ENCODE measurements around the gene NGFR.
"Not testable (repeated sequence)": the region's sequence is repeated elsewhere in the genome, so short reads cannot be mapped to it uniquely, and the experiment has no call there.

The NGFR gene

DNA sequence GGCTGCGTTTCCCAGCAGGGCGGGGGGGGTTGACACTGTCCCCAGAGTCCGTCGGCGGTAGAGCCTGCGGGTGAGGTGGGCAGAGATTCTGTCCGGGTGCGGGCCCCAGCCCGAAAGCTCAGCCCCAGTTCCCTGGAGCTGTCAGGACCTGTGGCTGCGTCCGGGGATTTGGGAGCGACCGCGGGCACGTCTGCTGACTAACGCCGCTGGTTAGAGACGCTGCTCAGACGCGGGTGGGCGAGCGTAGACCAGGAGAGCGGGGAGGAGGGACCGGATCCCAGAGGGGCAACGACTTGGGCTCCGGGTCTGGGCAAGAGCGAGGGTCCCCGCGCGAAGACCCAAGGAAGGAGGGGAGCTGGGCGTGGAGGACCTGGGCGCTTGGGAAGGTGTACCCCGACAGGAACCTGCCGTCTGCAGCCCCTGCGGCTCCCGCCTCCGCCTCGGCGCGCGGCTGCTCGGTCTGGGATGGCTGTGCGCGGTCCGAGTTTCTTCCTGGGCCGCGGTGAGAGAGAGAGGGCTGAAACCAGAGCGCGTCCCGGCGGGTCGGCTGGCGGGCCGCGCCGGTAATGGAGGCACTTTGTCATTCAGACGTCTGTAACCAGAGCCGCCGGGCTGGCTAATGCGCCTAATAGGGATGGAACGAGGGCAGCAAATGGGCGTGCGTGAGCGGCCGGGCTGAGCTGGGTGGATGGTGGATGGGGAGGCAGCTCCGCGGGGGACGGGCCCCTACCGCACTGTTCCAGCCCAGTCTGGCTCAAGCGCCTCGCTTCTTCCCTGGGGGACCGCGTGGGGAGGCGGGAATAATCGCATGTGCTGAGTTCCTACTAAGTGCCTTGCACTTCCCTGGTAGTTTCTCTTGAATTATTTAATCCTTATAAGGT lies 2.3 kb downstream of the NGFR start:
- peak in 3 of 6 experiments; percentile 17 to 31 (median 30) for DNase-seq

DNA sequence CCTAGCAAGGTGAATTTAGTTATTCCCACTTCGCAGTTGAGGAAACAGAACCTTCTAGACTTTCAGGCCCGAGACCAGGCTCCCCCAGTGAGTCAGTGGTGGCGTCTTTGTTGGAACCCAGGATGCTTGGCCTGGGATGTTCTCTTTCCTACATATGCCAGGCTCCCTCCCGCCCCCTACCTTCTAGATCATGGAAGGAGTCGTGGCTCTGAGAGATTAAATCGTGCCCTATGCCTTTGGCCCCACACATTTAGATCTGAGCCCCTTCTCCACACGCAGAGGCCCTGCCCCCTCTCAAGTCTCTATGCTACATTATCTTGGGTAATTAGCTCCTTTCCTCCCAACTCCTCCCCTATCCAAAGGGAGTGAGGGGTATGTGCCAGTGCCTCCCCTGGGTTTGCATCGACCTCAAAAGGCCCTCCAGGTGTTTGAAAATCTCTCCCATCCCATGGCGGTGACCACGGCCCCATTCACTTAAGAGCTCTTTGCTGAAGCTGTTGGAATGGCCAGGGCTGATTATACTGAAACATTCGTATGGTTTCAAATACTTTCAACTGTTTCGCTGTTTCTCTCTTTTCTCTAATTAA lies 3.0 kb downstream of the NGFR start:
- no peak for DNase-seq

DNA sequence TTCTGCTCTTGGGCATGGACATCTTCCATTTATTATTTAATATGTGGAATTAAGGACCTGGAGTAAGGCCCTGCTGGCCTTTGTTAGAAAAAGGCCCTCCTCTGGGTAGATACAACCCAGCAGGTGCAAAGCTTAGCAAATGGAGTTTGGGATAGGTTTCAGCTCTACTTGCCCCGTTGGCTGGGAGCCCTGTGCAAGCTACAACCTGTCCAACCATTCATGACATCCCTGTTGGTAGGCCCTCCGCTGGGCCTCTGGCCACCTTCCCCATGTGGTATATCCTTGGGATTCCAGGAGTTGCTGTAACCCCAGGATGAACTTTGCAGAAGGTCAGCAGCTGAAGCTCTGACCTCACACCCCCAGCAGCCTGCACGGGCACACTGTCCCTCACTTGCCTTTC lies 6.4 kb downstream of the NGFR start:
- DNase-seq, result no peak

DNA sequence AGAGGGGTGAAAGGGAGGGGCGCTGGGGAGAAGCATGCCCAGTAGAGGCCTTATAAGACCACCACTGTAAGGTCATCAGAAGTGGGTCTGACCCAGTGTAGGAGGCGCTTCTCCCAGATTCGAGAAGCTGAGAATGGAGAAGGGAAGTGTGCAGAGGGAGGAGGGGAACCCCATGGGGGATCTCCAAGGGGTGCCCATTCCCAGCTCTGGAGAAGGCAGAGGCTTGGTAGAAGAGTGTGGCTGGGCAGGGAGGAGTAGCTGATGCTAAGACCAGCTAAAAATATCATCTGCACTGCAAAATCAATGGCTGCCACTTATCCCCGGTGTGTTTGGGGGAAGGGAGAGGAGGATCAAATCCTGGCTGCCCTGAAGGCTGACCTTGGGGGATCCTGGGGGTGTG lies 7.2 kb downstream of the NGFR start:
- no peak for DNase-seq

DNA sequence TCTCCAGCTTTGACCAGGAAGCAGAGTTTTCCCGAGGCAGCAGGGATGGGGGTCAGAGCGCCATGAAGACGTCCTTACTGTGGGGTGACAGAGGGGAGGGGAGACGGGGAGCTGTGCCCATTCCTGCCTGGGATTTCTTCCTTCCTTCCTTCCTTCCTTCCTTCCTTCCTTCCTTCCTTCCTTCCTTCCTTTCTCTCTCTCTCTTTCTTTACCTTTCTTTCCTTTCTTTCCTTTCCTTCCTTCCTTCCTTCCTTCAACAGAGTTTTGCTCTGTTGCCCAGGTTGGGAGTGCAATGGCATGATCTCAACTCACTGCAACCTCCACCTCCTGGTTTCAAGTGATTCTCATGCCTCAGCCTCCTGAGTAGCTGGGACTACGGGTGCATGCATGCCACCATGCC lies 7.6 kb downstream of the NGFR start:
- not testable (repeated sequence) for DNase-seq

DNA sequence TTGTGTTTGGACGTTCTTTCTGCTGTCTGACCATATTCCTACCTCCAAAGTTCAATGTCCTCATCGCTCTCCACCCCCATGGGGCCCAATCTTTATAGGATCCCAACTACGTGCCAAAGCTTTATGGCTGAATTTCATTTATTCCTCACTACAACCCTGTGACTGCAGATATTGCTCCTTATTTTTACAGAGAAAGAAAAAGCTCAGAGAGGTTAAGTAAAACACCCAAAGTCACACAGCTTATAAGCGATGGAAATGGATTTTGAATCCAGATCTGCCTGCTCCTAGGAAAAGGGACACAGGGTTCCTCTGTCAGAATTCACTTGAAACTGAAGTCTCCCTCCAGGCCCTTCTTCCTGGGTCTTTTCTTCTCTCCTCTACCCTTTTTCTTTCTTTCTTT lies 9.3 kb downstream of the NGFR start:
- DNase-seq, result no peak

DNA sequence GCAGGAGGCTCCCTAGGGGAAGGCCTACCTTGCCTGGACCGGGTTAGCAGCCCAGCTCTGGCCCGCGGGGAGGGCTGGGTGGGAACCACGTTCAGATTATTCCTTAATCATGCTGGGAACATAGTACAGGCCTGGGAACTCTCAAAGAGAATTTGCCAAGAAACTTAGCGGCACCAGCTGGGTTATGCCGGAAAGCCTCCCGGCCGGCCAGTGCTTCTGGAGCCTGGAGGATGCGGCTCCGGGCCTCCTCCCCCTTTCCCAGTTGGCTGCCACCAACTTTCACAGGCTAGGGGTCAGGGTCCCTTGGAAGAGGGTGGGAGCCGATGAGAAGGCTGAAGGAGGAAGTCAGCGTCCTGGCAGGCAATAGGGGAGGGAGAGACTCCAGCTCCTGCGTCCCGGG lies 10.8 kb downstream of the NGFR start:
- no peak for DNase-seq

DNA sequence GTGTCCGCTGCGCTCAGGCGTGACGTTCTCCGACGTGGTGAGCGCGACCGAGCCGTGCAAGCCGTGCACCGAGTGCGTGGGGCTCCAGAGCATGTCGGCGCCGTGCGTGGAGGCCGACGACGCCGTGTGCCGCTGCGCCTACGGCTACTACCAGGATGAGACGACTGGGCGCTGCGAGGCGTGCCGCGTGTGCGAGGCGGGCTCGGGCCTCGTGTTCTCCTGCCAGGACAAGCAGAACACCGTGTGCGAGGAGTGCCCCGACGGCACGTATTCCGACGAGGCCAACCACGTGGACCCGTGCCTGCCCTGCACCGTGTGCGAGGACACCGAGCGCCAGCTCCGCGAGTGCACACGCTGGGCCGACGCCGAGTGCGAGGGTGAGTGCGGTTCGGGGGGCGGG lies 11.2 kb downstream of the NGFR start:
- no peak for DNase-seq

DNA sequence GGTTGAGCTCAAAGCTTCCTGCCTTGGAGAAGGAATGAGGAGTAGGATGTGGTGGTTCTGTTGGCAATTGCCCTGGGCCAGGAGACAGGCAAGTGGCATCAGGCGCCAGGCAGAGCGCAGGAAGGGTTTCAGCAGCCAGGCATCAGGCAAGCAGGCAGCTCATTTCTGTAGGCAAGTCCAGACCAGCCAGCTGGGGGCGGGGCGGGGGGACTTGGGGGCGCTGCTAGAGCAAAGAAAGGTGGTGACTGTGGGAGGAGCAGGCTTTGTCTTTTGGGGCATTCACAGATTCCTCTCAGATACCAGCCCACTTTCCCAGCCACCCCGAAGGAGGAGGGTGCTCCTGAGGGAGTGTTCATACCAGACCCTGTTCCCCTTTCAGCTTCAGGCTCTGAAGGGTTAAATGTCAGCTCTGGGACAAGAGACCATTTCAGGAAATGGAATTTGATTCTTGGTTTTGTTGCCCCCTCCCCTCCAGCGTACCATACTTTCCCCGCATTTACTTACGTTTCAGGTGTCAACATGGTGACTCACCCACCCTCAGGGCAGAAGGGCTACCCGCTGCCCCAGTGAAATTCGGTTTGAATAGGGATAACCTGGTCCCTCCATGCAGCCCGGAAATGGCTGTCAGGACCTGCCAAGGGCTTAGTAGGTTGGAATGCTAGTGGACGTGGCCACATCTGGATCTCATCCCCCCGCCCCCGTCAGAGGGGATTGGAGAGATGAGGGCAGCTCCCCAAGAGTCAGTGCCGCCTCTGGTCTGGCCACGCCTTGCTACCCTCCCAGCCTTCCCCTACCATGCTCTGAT lies 13.2 kb downstream of the NGFR start:
- DNase-seq, result no peak

DNA sequence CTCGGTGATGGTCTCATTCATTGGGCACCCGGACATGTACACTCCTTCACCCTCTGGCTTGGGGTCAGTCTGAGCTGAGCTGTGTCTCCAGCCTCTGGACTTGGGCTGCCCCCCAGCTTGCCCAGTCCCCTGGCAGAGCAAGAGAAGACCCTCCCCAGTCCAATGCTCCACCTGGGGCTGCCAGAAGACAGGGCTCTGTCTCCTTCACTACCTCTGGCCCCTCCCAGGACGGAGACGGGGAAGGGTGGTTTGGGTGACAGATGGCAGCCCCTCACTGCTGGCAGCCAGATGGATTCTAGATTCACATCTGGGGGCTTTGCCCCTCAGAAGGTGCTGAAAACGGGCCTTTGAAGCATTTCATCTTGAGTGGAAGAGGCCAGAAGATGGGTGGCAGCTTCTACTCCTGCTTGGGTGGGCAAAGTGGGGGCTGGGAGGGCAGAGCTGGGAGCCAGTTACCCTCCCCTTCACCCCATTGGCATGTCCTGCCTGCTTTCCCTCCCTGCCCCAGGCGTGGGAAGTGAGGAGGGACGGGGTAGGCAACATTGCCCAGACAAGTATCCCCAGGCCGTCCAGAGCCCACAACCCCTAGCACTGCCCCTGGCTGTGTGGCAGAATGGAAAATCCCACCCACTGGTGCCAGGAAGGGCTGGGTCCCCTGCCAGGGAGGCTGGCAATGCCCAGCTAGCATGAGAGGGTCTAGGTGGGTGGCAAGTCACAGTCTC lies 13.9 kb downstream of the NGFR start:
- DNase-seq, result no peak

DNA sequence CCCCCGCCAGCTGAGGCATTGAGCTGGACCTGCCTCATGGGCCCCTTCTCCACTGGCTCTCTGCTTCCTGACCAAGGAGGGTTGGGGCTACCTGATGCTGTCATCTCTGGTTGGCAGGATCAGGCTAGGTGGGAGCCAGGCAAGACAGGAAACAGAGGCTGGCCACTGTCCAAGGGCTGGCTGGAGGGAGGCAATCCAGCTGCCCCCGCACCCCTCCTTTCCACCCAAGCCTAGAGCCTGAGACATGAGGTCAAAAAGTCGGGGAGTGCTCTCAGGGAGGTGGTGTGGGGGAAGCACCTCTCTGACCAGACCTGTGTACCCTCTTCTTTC lies 14.5 kb downstream of the NGFR start:
- no peak for DNase-seq

DNA sequence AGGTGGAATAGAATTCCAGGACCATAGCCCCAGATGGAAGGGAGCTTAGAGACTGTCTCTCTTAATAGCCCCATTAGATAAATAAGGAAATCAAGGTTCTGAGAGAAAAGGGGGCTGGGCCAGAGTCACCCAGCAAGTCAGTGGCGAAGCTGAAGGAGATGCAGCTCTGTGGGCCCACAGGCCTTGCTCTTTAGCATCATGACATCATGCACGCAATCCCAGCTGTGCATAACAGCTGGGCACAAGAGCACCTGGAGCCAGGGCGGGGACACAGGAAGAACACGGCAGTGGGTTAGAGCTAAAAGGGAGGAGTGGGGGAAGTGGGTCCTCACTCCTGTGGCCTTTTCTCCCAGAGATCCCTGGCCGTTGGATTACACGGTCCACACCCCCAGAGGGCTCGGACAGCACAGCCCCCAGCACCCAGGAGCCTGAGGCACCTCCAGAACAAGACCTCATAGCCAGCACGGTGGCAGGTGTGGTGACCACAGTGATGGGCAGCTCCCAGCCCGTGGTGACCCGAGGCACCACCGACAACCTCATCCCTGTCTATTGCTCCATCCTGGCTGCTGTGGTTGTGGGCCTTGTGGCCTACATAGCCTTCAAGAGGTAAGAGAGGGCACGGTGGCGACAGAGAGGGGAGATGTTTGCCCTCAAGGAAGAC lies 15.1 kb downstream of the NGFR start:
- no peak for DNase-seq

DNA sequence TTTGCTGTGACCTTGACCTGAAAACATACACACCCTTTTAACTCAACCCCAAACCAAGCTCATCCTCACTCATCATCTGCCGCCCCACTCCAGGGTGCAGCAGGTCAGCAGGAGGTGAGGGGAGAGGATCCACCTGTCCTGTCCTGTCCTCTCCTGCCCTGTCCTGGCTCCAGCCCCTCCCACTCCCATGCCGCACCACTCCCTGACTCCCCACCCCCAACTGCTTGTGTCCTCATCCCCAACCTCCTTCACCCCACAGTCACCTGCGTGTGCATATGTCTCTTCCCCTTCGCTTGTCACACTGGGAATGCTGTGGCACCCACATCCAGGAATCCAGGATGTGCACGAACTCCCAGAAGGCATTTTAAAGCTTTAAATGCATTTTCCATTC lies 15.6 kb downstream of the NGFR start:
- no peak for DNase-seq

DNA sequence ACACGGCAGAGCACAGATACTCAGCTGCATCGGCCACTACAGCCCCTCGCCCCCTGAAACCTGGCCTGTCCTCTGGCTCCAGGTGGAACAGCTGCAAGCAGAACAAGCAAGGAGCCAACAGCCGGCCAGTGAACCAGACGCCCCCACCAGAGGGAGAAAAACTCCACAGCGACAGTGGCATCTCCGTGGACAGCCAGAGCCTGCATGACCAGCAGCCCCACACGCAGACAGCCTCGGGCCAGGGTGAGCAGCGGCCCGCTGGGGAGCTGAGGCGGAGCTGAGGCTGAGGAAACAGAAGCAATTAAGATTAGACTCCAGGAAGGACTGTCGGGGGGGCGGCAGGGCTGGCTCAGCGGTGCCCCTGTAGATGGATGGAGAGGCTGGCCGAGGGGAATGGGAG lies 16.7 kb downstream of the NGFR start:
- DNase-seq, result no peak

DNA sequence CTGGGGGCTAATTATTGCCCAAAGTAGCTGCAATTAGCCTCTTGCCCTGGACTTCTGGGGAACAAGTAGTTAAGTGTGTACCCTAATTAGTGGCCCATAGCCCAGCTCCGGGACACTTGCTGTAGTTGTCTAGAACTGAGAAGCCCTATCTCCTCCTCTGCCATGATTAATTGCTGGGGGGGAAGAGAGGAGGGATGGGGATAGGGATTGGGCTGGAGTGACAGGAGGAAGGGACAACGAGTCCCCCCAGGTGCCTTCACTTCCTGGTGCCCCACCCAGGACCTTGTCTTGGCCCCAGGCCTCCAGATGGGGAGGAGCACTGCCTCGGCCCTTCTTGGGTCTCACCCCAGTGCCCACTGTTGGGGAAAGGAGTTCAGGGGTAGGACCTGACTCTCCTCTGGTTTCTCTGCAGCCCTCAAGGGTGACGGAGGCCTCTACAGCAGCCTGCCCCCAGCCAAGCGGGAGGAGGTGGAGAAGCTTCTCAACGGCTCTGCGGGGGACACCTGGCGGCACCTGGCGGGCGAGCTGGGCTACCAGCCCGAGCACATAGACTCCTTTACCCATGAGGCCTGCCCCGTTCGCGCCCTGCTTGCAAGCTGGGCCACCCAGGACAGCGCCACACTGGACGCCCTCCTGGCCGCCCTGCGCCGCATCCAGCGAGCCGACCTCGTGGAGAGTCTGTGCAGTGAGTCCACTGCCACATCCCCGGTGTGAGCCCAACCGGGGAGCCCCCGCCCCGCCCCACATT lies 17.4 kb downstream of the NGFR start:
- DNase-seq, result no peak

DNA sequence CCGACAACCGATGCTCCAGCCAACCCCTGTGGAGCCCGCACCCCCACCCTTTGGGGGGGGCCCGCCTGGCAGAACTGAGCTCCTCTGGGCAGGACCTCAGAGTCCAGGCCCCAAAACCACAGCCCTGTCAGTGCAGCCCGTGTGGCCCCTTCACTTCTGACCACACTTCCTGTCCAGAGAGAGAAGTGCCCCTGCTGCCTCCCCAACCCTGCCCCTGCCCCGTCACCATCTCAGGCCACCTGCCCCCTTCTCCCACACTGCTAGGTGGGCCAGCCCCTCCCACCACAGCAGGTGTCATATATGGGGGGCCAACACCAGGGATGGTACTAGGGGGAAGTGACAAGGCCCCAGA lies 17.9 kb downstream of the NGFR start:
- DNase-seq, result no peak

DNA sequence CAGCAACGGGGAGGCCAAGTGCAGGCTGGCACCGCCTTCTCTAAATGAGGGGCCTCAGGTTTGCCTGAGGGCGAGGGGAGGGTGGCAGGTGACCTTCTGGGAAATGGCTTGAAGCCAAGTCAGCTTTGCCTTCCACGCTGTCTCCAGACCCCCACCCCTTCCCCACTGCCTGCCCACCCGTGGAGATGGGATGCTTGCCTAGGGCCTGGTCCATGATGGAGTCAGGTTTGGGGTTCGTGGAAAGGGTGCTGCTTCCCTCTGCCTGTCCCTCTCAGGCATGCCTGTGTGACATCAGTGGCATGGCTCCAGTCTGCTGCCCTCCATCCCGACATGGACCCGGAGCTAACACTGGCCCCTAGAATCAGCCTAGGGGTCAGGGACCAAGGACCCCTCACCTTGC lies 18.5 kb downstream of the NGFR start:
- no peak for DNase-seq

DNA sequence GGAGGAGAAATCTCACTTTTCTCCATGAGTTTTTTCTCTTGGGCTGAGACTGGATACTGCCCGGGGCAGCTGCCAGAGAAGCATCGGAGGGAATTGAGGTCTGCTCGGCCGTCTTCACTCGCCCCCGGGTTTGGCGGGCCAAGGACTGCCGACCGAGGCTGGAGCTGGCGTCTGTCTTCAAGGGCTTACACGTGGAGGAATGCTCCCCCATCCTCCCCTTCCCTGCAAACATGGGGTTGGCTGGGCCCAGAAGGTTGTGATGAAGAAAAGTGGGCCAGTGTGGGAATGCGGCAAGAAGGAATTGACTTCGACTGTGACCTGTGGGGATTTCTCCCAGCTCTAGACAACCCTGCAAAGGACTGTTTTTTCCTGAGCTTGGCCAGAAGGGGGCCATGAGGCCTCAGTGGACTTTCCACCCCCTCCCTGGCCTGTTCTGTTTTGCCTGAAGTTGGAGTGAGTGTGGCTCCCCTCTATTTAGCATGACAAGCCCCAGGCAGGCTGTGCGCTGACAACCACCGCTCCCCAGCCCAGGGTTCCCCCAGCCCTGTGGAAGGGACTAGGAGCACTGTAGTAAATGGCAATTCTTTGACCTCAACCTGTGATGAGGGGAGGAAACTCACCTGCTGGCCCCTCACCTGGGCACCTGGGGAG lies 19.1 kb downstream of the NGFR start:
- no peak for DNase-seq

DNA sequence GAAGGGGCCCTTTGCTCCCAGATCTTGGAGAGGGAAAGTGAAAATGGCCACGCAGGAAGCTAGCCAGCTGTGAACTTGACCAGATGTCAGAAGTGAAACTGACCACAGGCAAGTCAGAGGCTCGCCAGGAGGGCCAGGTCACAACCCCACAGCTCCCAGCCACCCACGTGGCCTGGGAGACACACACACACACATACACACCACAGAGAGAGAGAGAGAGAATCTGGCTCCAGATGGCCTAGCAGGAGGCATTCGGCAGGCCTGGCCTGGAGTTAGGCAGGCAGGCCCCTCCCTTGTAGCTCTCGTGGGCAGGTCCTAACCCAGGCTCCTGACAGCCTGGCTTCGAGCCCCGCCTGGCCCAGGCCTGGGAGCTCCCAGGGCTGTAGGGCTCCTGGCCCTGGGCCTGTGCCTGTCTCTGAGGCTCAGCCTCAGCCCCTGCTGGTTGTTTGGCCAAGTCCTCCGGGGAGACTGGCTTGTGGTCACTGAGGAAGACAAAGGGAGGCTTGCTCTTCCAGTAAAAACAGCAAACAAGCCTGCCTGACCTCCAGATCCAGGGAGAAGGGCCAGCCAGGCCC lies 20.2 kb downstream of the NGFR start:
- DNase-seq, result no peak

DNA sequence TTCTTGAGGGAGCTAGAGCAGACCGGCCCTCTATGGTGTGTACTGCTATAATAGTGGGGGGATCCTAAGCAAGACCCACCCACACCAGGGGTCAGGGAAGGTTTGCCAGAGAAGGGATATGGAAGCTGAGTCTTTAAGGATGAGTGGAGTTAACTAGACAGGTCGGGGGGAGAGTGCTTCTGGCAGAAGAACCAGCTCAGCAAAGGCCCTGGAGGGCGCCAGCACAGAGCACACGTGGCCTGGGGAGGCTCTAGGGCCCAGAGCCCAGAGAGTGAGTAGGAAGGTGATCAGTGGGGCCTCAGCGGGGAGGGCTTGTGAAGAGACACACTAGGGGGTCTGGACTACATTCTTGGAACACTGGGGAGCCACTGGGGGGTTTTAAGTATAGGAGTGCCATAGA lies 21.1 kb downstream of the NGFR start:
- no peak for DNase-seq

DNA sequence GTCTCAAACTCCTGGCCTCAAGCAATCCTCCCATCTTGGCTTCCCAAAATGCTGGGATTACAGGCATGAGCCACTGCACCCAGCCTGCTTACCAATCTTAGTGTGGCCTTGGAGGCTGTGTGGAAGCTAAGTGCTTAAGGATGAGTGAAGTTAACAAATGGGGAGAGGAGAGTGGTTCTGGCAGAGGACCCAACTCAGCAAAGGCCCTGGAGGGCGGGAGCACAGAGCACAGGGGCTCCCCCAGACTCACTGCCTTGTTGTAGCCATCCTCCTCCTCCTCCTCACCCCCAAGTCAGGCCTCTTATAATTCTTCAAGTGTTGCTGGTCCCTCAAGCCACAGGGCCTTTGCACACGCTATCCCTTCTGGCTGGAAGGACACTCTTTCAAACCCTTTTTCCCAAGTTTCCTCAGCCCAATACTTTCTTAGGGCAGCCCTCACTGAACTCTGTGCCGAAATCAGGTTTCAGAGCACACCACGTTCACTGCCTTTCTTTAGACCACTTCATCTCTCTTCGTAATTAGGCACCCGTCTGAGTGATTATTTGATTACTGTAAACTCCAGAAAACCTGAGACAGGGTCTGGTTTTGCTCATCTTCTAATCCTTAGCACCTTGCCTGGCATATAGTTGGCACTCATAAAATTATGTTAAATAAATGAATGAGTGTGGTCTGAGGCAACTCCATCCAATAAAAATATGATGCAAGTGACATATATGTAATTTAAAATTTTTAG lies 23.4 kb downstream of the NGFR start:
- DNase-seq, result no peak
